Uterus (tissue), 4 donors: ENCODE measurements around the gene PHF2. TPM values are rescaled to one million over a fixed set of nuclear protein-coding genes. Genes with fewer than 3 reads are reported as not detected.

Source experiments
- DNase-seq, 2 donors: peaks; one replicate each; pipeline ENCODE4 v3.0.0-alpha.2; 2019 to 2020
- H3K27ac ChIP-seq, 2 donors: fragments of 200-600 bp; sonication (generic); 1 replicate in 1 of 2; 2 replicates in 1 of 2; pipeline ENCODE4 v1.5.1; 2016 to 2018
- H3K27me3 ChIP-seq, 2 donors: fragments of 200-600 bp; sonication (generic); one replicate each; pipeline ENCODE4 v1.5.1; 2018 to 2019; ENCODE audit warnings: control low read depth in 1 of 2
- H3K36me3 ChIP-seq, 2 donors: fragments of 200-600 bp; sonication (generic); one replicate each; pipeline ENCODE4 v1.5.1; 2019; ENCODE audit warnings: control low read depth in 1 of 2
- H3K4me1 ChIP-seq, 2 donors: fragments of 200-600 bp; sonication (generic); one replicate each; pipeline ENCODE4 v1.5.1; 2018 to 2019; ENCODE audit warnings: control low read depth in 1 of 2
- H3K4me3 ChIP-seq, 2 donors: fragments of 200-600 bp; sonication (generic); 1 replicate in 1 of 2; 2 replicates in 1 of 2; pipeline ENCODE4 v1.5.1; 2018 to 2019; ENCODE audit warnings: mild to moderate bottlenecking in 1 of 2
- H3K9me3 ChIP-seq, 2 donors: fragments of 200-600 bp; sonication (generic); one replicate each; pipeline ENCODE4 v1.5.1; 2019; ENCODE audit warnings: control low read depth in 1 of 2
- POLR2A ChIP-seq, 2 donors: fragments of 450-650 bp; IDR thresholded peaks; one replicate each; pipeline ENCODE4 v1.6.1; 2016; ENCODE audit warnings: antibody characterized with exemption in 2 of 2, mild to moderate bottlenecking in 1 of 2, moderate library complexity in 1 of 2
- intact Hi-C: fragments of 100-400 bp; cut with DNase I; formaldehyde crosslinking; loops from one replicate; pipeline ENCODE4 v1.15.1; 2023; ENCODE audit warnings: low total_unique reads
- total RNA-seq, 4 donors: library from RNA; depleted of rRNA in 3 of 4; stranded (reverse); fragments of >200 nt in 3 of 4; gene quantifications; one replicate each; pipeline versions ENCODE4 v1.1.0 to v1.2.4, GENCODE V29; 2014 to 2023
- TF ChIP-seq, protein P1 (sequence below), 4 experiments: fragments of 200-600 bp in 2 of 4; fragments of 450-650 bp in 2 of 4; sonication (generic) in 2 of 4; IDR thresholded peaks; one replicate each; pipeline ENCODE4 v1.5.1; 2016 to 2019; ENCODE audit warnings: antibody characterized with exemption in 4 of 4, mild to moderate bottlenecking in 2 of 4, moderate library complexity in 1 of 4
- donor health status: DM: yes; HTN: yes; CAD: no.

The PHF2 gene
- total RNA-seq, 4 donors from 2014 or later, result 7.7 to 54.5 (median 25.0) TPM

DNA sequence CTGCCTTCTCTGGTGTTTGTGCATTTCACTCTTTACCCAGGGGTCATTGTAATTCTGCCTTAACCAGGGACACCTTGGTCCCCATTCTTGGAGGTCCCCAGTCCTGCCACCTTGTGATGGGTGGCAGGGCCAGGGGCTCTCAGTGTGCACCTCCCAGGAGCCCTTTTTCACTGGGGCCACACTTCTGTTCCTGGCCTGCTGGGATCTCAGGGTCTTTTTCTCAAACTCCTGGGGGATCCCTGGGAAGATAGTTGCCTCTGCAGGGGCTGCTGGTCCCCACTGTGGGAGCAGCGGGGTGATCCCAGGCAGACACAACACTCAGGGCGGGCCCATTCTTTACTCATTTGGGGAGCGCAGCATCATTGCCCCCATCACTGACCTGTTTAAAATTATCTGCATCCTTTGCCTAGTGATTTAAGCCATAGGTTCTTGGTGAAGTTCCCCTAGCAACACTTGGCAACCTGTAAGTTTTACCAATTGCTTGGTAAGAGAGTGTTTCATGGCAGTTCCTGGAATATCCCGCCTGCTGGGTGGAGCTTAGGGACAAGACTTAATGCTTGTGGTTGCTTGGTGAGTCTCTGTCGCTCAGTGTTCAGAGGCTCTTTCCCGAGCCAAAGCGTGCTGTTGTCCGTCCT is 15.7 kb downstream of the PHF2 start:
- H3K27me3 ChIP-seq, result no peaks in the 10 kb centered on the region
- no peak overlapping the region for H3K27ac ChIP-seq
- no peaks in the 10 kb centered on the region for H3K36me3 ChIP-seq
- H3K4me1 ChIP-seq, result peaks cover 3 to 12% of the 10 kb centered on the region in 2 donors
- TF ChIP-seq POLR2A (IDR thresholded peaks at IDR 0.05), result no peak
- TF ChIP-seq, protein P1, sequence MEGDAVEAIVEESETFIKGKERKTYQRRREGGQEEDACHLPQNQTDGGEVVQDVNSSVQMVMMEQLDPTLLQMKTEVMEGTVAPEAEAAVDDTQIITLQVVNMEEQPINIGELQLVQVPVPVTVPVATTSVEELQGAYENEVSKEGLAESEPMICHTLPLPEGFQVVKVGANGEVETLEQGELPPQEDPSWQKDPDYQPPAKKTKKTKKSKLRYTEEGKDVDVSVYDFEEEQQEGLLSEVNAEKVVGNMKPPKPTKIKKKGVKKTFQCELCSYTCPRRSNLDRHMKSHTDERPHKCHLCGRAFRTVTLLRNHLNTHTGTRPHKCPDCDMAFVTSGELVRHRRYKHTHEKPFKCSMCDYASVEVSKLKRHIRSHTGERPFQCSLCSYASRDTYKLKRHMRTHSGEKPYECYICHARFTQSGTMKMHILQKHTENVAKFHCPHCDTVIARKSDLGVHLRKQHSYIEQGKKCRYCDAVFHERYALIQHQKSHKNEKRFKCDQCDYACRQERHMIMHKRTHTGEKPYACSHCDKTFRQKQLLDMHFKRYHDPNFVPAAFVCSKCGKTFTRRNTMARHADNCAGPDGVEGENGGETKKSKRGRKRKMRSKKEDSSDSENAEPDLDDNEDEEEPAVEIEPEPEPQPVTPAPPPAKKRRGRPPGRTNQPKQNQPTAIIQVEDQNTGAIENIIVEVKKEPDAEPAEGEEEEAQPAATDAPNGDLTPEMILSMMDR (IDR thresholded peaks at IDR 0.05), result no peak
- no peak overlapping the region for H3K4me3 ChIP-seq
- DNase-seq, result no peak
- intact Hi-C loops, result no loop called here
- H3K9me3 ChIP-seq, result no peaks in the 10 kb centered on the region

DNA sequence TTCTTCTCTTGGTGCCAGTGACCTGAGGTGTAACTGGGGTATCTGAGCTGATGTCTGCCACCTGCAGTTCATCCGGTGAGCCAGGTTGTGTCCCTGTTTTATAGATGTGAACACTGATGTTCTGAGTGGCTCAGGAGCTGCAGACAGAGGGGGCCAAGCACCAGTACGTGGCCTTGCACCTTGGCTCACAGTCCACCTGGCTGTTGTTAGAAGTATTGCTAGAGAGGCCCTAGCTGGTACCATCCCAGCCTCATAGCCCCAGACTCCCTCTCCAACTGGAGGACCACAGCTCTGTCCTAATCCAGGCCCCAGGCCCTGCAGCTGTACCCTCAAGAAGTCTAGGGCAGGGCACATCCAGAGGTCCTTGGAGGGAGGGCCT is 16.2 kb downstream of the PHF2 start:
- Histone ChIP-seq H3K36me3 (no peaks in the 10 kb centered on the region), H3K9me3 (no peaks in the 10 kb centered on the region), H3K4me1 (peaks cover 3 to 8% of the 10 kb centered on the region in 2 donors), H3K4me3 (no peak overlapping the region), H3K27ac (no peak overlapping the region), H3K27me3 (no peaks in the 10 kb centered on the region)
- intact Hi-C loops, result no loop called here
- DNase-seq, result no peak
- TF ChIP-seq, protein P1 (IDR thresholded peaks at IDR 0.05), result no peak
- no peak for TF ChIP-seq POLR2A (IDR thresholded peaks at IDR 0.05)

DNA sequence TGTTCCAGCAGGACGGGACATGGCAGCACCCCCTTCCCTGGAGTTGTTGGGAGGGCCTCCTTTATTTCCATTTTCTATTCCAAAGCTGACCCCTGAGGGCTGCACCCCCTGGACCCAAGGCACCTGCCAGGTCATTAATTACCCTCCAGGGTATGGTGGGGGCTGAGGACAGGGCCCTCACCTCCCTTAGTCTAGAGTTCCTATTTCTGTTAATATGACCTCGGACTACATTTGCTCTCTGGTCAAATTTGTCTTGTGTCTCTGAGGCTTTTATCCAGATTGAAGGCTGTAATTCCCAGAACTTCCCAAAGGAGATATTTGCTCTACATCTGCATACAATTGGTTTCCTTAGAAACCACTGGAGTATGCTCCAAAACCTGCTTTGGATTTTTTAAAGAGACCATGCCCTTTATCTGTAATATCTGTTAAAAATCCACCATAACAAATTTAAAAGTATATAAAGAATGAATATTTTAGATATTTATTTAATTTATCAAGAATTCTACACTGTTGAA is 16.8 kb downstream of the PHF2 start:
- DNase-seq, result no peak
- no peaks in the 10 kb centered on the region for H3K27me3 ChIP-seq
- H3K4me1 ChIP-seq, result peaks cover 3 to 8% of the 10 kb centered on the region in 2 donors
- no peak overlapping the region for H3K27ac ChIP-seq
- no peaks in the 10 kb centered on the region for H3K9me3 ChIP-seq
- no peaks in the 10 kb centered on the region for H3K36me3 ChIP-seq
- no peak overlapping the region for H3K4me3 ChIP-seq
- no peak for TF ChIP-seq POLR2A (IDR thresholded peaks at IDR 0.05)
- TF ChIP-seq, protein P1 (IDR thresholded peaks at IDR 0.05), result no peak
- intact Hi-C loops, result no loop called here

DNA sequence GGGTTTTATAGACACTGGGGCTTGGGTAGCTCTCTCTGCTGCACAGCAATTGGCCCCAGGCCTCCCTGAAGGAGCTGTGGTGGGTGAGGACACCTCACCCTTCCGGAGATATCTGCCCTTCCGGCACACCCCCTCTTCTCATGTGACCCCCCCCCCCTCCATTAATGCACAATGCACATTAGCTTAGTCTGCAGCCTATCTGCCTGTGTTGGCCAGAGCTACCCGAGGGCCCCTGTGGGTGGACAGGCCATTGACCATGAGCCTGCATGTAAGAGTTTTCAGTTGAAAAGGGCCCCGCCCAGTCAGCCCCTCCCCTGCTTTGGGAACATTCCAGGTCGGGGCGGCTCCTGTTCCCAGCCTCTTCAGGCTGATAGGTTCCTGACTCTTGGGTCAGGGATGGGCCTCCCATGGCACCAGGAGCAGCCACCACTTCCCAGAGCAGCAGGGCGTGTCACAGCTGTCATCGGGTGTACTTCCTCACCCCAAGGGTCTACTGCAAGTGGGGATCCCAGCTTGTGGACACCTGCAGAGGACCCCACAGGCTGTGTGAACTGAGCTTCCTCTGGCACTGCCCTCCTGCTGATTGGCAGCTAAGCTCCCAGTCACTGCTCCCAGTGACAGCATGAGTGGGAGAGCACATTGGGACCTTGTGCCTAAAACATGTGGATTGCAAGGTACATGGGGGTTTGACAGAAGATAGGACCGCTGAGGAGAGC is 17.8 kb downstream of the PHF2 start:
- DNase-seq, result no peak
- no peak for TF ChIP-seq POLR2A (IDR thresholded peaks at IDR 0.05)
- TF ChIP-seq, protein P1 (IDR thresholded peaks at IDR 0.05), result no peak

DNA sequence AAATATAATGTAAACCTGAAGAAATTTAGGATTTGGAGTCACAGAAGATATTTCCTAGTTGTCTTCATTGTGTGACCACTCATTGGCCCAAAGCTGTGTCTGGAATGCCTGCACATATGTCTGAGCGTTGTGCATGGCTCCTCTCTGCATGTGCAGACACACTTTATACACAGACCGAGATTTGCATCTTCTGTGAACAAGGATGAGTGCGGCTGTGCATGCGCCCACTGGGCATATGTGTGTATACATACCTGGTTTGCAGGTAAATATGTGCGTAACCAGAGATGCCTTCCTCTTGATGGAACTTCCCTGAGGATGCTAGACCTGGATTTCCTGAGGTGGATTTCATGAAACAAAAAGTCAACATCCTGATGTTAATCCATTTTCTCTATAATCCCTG is 19.1 kb downstream of the PHF2 start:
- Histone ChIP-seq H3K27me3 (no peaks in the 10 kb centered on the region), H3K4me3 (no peak overlapping the region), H3K27ac (no peak overlapping the region), H3K4me1 (peaks cover 0 to 3% of the 10 kb centered on the region in 2 donors), H3K36me3 (no peaks in the 10 kb centered on the region), H3K9me3 (no peaks in the 10 kb centered on the region)
- TF ChIP-seq, protein P1 (IDR thresholded peaks at IDR 0.05), result no peak
- TF ChIP-seq POLR2A (IDR thresholded peaks at IDR 0.05), result no peak
- no peak for DNase-seq
- intact Hi-C loops, result no loop called here

More for the DNA sequence above, 17.8 kb downstream of the PHF2 start:
- no peaks in the 10 kb centered on the region for H3K27me3 ChIP-seq
- H3K9me3 ChIP-seq, result no peaks in the 10 kb centered on the region
- intact Hi-C loops, result no loop called here
- no peaks in the 10 kb centered on the region for H3K36me3 ChIP-seq
- H3K4me3 ChIP-seq, result no peak overlapping the region
- H3K4me1 ChIP-seq, result peaks cover 3 to 7% of the 10 kb centered on the region in 2 donors
- H3K27ac ChIP-seq, result no peak overlapping the region
